Daoy (cell line): Measurements from ENCODE around the gene PRDM12. TPM values are rescaled to one million over a fixed set of nuclear protein-coding genes. Genes with fewer than 3 reads are reported as not detected.
A peak's percentile ranks its signal among the peaks of the same experiment; 100 is the strongest.
"Not testable (repeated sequence)": the region's sequence is repeated elsewhere in the genome, so short reads cannot be mapped to it uniquely, and the experiment has no call there.

Source experiments
- DNase-seq: peaks from one replicate; pipeline ENCODE4 v3.0.0-alpha.2; 2015; ENCODE audit warnings: low read depth
- total RNA-seq: library from RNA; depleted of rRNA; stranded (reverse); fragments of >200 nt; shearing (Covaris generic); gene quantifications from 2 replicates; pipeline ENCODE4 v1.2.3, GENCODE V29; 2014

PRDM12 gene
- total RNA-seq, 1 experiment from 2014 or later, result not detected

DNA sequence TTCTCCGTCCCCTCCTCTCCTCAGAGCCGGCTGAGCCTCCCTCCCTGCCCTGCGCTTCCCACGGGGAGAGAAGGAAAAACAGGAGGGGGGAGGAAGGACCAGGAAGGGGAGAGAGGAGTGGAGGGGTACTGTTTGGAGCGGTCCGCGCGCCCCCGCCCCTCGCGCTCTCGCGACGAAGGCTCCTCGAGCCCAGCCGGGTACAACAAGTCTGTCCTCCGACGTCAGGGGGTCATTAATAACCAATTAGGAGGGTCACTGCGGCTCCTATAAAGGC lies 480 bp upstream of the PRDM12 start:
- no peak for DNase-seq

DNA sequence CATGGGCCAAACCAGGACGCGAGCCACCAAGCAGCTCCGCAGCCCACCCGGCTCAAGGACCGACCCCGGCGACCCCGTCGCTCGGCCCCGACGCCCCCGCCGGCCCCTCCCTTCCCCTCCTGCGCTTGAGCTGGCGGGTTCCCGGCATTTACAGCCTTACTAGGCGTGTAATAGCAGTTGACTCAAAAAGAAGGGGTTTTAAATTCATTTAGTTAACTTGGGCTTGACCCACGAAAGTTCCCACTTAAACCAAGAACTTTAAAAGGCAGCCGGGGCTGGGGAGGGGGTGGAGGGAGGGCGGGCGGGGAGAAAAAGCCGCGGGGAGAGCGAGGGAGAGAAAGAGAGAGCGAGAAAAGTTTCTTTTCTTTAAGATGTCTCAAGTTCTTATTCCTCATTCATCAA lies 636 bp downstream of the PRDM12 start:
- no peak for DNase-seq

DNA sequence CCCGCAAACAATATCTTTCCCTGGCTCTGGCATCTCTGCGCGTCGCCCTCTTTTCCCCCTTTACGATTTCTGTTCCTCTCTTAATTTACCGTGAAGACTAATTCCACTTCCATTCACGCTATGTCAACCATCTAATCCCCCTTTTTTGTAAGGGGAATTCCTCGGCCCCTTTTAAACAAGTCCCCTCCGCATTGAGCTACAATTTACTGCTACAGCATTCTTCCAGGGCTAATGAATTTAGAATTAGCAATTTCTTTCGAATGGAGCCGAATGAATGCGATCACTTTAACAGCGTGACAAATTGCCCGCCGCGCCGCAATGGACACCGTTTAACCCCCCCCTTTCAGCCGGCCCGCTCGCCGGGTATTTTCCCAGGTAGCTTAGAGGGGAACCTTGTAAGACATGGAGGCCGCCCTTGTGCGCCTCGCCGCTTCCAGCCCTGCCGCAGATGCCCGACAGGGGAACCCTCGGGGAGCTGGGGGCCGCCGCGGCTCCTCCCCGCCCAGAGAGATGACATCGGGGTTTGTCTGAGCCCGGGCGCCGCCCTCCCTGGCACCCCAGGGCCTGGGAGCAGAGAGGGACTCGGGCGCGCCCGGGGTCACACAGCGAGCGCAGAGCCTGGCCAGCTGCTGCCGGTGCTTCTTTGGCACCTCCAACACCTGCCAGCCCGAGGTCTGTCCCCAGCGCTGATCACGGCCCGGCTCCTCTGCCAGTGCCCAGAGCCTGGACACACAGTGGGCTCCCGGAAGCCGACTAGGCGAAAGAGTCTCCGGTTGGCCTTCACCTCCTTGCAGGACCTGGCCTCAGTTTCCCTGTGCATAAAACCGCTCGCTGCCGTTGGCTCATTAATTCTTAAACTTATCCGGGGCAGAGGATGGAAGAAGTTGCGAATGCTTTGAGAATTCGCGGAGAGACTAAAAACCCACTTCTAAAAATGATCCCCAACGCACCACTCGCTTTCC lies 1.3 kb downstream of the PRDM12 start:
- no peak for DNase-seq

DNA sequence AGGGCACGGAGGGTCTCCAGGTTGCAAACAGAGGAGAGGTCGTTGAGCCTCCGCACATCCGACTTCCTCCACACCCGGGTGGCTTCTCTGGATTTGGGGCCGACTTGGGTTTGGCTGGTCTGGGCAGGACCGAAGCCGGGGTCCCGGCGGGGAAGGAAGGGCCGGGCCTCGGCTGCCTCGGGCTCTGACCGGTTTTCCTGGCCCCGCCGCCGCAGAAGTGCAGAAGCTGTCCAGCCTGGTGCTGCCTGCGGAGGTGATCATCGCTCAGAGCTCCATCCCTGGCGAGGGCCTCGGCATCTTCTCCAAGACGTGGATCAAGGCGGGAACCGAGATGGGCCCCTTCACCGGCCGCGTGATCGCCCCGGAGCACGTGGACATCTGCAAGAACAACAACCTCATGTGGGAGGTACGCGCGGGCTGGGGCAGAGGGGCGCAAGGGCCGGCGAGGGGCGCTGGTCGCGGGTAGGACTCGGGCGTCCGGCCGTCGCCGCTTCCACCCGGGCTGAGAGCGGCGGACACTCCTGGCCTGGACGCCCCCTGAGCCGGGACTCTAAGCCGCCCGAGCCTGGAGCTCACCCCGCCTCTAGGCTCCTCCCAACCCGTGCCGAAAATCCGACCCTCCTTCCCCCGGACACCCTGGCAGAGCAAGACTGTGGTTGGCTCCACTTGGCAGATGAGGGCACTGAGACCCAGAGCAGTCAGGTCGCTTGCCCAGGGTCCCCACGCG lies 2.2 kb downstream of the PRDM12 start:
- DNase-seq, result no peak

DNA sequence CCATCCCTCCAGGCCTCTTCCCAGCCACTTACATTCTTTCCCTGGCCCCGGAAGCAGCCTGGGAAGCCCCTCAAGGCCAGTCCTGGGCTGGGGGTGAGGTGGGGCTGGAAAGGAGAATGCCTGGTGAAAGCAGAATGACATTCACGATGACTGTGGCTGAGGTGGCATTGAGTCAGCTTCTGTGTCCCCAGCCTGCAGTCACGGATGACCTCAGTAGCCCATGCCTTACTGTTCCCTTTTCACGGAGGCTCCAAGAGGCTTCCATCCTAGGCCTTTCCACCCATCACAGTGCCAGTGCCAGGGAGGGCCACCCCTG lies 2.7 kb downstream of the PRDM12 start:
- no peak for DNase-seq

DNA sequence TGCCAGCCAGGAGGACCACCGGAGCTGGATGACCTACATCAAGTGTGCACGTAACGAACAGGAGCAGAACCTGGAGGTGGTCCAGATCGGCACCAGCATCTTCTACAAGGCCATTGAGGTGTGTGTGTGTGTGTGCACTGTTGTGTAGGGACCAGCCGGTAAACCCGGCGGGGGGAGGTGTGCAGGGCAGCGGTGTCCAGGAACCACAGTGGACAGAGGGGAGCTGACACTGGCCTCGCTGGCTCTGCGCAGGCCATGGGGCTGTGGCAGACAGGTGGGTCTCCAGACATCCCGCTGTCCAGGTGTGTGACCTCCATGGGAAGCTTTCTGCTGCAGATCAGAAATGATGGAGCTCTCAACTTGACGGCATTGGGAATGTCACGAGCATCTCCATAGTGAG lies 3.8 kb downstream of the PRDM12 start:
- no peak for DNase-seq

DNA sequence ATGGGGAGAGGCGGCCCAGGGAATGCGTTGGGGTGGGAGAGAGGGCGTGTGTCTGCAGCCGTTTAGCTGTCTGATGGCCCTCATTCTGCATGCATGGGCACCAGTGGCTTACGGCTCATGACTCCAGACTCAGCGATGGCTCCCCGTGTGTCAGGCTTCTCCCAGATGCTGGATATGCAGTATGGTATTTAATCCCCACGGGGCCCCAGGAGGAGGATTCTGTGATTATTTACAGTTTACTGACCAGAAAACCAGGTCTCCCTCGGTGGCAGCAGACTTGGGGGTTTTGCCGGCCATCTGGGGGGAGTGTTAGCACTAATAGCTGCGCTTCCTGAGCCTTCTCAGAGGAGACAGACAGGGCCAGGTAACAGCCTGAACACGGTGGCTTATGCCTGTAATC lies 4.3 kb downstream of the PRDM12 start:
- DNase-seq, result no peak

DNA sequence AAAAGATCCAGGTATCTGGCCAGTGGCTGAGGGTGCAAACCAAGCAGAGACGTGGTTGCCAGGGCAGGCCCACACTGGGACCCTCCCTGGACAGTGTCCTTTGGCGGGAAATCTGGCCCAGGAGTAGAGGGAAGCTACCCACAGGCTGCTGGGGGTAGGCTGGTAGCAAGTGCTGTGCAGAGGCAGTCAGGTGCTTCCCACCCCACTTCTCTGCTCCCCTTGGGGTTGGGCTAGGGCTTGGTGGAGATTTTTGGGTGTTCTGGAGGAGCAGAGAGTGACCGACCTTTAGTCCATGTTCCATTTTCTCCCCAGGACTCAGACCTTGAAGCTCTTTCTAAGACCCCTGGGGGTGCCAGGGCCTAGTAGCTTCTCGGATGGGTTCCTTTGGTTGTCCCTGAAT lies 5.6 kb downstream of the PRDM12 start:
- DNase-seq, result no peak

DNA sequence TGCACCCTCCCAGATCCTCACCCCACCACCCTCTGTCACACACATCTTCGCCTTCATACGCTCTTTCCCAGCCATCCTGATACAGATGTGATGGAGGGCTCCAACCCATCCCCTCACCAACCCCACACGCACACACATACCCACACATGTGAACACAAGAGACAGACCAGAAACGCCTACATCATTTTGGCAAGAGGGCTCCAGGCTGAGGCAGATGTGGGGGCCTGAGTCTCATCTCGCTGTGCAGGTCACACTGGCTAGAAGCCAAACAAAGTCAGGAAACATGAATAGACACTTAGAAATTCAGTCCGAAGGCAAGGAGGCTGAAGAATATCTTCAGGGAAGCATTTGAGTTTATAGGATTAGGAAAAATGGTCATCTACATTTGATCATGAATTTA lies 6.2 kb downstream of the PRDM12 start:
- no peak for DNase-seq

DNA sequence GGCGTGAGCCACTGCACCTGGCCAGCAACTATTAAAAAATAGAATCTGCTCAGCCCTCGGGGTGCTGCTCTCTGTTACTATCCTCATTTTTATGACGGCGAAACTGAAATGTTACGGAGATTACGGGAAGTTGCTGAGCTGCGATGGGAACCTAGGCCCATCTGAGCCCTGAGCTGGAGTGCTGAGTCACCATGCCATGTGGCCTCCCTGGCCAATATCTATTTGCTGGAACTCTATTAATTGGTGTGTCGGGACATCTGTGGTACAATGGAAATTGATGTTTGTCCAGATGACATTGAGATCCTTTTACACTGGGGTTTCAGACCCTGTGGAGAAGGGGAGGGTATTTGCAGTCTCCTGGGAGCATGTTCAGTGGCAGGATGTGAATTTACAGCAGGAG lies 8.1 kb downstream of the PRDM12 start:
- no peak for DNase-seq

DNA sequence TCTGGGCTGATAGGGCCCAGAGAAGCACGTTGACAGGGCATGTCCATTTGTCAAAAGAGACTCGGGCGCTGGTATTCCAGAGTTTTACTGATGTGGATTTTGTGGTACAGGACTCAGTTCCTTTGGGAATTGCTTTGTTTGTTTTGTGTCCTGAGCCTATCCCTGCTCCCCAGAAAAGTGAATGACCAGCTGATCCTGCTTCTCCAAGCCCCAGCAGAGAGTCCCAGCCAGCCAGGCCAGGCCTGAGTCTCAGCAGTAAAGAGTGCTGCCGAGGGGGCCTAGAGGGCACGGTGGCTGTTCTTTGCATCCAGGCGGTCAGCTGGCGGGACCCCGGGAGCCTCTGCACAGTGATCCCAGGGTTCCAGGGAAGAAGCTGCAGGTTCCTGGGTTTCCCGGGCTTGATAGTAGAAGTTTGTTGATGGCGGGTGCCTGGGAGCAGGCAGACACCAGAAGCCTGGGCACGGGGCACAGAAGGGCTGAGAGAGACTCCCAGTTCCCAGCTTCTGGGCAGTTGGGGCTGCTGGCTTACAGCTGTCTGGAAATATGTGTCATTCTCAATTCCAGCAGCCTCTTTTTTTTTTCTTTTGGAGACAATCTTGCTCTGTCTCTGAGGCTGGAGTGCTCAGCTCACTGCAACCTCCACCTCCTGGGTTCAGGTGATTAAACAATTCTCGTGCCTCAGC lies 8.7 kb downstream of the PRDM12 start:
- DNase-seq, result no peak

DNA sequence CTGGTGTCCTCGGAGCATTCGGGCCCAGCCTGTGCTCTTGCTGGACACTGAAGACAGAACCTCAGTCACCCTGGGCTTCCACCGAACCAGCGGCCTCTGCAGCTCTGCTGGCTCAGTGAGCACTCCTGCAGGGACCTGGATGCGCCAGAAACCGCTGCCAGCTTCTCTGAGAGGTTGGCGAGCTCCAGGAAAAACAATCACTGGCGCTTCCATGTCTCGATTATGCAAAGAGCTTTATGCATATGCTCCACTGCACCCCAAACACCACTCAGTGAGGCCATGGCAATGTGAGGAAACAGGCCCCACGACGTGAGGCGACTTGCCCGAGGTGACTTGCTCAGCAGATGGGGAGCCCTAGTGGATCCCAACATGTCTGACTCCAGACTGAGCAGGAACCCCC lies 11.0 kb downstream of the PRDM12 start:
- no peak for DNase-seq

DNA sequence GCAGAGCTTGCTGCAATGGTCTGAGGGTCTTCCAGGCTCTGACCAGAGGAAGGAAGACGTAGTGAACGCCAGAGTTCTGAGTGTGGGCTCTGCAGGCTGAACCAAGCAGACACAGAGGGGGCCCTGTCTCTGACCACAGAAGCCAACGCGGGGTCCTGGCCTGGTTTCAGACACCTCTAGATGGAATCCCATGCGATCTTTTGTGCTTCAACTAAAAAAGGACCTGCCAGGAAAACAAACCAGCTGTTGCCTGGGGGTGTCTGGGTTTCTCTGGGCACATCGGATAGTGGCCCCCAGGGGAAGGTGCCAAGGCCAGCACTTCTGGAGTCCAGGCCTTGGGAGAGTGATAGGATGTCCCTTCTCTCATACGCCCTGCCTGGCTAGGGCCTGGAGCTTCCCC lies 12.9 kb downstream of the PRDM12 start:
- DNase-seq, result no peak

DNA sequence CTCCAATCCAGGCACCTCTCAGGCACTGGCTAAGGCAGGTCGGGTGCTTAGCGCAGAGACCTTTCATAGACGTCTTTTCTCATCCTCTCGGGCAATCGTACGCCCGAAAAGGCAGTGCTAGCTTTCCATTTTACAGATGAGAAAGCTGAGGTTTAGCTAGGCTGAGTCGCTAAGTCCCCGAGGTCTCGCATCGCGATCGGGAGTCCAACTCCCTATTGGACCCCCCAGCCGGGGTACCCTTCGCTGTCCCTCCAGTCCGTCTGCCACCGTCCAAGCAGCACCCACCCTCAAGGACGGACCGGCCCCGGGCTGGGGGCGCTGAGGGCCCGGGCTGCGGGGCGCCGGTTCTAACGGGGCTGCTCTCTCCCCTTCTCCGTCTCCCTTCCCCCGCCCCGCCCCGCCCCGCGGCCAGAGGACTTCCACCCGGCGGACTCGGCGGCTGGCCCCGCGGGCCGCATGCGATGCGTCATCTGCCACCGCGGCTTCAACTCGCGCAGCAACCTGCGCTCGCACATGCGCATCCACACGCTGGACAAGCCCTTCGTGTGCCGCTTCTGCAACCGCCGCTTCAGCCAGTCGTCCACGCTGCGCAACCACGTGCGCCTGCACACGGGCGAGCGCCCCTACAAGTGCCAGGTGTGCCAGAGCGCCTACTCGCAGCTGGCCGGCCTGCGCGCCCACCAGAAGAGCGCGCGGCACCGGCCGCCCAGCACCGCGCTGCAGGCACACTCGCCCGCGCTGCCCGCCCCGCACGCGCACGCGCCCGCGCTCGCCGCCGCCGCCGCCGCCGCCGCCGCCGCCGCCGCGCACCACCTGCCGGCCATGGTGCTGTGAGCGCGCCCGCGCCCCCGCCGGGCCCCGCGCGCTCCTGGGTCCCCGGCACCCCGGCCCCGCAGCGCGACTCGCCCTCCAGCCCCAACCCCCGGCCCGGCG lies 16.7 kb downstream of the PRDM12 start:
- peak; percentile 96 for DNase-seq

DNA sequence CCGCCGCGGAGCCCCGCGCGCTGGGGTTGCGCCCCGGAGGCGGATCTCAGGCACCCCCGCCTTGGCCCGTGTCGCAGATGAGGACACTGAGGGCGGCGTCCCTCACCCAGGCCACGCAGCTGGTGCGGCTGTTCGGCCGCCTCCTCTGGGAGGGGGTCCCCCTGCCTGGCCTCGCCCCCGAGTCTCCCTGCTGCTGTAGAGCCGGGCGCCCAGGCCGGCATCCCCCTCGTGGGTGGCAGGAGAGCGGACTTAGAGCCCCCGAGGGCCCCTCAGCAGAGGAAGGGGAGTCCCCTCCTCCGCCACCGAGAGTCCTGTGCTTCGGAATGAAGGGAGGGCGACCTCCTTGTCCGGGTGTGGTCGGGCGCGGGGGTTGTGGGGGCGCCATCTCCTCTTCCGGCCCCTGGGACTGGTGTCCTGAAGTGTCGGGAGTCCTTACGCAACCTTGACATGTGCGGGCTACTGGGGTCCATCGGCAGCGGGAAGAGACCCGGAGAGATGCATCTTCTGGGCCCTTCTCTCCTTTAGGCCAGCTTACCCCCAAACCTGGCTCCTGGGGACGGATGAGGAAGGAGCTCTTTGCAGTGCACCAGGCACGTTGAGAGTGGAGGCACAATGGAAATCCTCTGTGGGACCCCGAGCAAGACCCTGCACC lies 17.5 kb downstream of the PRDM12 start:
- DNase-seq, result peak; percentile 53

DNA sequence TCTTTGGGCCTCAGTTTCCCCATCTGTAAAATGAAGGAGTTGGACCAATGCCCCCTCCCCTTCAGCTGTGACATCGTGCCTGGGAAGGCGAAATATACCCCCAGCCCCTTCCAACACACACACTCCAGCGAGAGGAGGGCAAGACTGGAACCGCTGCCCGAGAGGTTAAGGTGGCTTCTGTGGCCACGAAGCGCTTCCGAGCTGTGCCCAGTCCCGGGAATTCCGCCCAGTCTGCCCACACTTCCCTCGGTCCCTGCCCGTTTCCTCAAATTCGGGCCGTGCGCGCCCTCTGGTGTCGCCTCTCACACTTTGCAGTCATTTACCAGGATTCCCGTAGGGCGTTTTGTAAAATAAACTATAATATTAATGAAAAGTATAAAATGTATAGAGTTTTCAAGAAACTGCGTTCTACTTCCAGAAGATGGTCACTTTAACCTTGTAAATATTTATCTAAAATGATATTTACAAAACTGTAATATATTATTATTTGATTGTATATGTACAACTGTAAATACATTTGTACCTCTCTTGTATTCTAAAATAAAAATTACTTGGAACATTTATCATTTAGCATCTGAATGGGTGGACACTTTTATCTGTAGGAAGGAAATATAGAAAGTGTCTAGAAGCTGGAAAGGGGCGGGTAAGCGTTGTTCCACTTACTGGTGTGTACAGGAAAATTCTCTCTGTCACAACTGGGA lies 18.2 kb downstream of the PRDM12 start:
- peak; percentile 92 for DNase-seq

DNA sequence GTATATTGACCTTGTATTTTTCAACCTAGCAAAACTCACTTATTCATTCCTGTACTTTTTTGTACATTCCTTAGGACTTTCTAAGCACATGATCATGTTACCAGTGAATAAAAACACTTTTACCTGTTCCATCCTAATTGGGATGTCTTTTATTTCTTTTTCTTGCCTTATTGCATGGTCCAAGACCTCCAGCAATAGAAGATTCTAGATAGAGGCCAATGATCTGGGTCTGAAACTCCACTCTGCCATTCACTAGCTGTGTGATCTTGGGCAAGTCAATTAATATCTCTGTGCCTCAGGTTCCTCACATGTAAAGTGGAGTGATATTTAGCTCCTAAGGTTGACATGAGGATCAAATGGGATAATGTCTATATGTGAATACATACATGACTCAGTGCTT lies 20.7 kb downstream of the PRDM12 start:
- DNase-seq, result no peak

DNA sequence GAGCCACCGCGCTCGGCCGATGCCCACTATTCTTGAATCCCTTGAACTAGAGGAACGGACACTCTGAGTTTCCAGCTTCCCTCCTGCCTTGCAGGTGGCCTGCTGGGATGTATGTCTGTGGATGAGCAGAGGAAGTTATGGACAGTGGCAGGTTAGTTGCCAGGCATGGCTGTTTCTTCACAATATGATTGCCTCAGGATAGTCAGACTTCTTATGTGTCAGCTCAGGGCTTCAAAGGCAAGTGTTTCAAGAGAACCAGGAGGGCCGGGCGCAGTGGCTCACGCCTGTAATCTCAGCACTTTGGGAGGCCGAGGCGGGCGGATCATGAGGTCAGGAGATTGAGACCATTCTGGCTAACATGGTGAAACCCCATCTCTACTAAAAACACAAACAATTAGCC lies 21.6 kb downstream of the PRDM12 start:
- DNase-seq, result not testable (repeated sequence)

DNA sequence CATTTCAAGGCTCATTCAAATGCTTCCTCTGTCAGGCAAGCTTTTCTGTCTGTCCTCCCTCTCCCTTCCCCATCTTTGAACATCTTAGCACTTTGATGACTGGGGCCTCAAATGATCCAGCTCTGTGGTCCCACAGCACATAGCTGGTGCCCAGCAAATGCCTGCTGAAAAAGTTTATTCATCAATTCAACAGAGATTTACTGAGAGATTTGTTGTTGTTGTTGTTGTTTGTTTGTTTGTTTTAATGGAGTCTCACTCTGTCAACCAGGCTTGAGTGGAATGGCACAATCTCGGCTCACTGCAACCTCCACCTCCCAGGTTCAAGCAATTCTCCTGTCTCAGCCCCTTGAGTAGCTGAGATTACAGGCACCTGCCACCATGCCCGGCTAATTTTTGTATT lies 23.2 kb downstream of the PRDM12 start:
- no peak for DNase-seq

DNA sequence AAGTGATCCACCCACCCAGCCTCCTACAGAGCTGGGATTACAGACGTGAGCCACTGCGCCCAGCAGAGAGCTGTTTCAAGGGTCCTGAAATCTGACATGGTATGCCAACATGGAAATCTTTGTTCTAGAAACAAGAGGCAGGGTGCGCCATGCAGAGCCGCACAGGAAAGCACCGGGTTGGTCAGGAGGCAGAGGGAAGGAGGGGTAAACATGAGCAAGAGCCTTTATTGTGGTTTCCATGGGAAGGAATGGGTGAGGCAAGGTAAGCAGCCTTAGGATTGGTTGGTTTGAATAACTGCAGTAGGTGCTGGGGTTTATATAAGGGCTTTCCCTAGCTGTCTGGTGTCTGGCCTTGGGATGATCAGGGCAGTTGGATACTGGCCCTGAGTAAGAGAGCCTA lies 23.7 kb downstream of the PRDM12 start:
- DNase-seq, result no peak

DNA sequence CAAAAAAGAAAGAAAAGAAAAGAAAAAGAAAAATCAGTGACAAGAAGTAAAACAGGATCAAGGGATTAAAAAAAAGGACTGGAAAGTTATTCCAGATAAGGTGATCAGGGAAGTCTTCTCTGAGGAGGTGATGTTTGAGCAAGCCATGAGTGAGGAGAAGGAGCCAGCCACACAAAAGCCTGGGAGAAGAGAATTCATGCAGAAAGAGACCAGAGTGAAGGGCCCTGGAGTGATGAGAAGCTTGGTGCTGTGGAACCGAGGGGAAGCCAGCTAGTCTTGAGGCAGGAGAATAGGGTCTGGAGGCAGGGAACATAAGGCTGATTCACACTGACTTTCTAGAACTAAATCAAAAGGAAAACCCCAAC lies 25.2 kb downstream of the PRDM12 start:
- DNase-seq, result no peak
